ENCODE results near the gene UBE2Q2.
"Not testable (repeated sequence)": the region's sequence is repeated elsewhere in the genome, so short reads cannot be mapped to it uniquely, and the experiment has no call there.

Gene UBE2Q2

DNA sequence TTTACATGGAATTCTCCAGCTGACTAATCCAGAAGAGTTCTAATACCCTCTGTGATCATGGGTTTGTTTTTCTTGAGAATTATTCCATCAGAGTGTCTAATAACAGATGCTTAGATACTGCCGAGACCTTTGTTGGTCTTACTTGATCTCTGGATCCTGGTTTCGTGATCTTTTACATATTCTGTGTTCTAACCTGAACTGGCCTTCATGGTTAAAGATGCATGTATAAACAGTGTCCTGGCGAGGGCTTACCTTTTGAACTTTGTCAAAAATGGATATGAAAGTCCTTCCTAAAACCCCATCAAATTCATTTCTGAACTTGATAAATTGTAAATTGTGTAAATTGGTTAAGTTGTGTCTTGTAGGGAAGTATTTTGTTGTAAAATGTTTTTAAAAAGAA, 24.8 kb downstream of the UBE2Q2 start:
- TF ChIP-seq, protein P1, sequence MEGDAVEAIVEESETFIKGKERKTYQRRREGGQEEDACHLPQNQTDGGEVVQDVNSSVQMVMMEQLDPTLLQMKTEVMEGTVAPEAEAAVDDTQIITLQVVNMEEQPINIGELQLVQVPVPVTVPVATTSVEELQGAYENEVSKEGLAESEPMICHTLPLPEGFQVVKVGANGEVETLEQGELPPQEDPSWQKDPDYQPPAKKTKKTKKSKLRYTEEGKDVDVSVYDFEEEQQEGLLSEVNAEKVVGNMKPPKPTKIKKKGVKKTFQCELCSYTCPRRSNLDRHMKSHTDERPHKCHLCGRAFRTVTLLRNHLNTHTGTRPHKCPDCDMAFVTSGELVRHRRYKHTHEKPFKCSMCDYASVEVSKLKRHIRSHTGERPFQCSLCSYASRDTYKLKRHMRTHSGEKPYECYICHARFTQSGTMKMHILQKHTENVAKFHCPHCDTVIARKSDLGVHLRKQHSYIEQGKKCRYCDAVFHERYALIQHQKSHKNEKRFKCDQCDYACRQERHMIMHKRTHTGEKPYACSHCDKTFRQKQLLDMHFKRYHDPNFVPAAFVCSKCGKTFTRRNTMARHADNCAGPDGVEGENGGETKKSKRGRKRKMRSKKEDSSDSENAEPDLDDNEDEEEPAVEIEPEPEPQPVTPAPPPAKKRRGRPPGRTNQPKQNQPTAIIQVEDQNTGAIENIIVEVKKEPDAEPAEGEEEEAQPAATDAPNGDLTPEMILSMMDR (IDR thresholded peaks at IDR 0.05; ENCODE audit: insufficient read depth, low read depth, low read length, missing control alignments): no peak
- DNase-seq (ENCODE audit: low read depth): no peak
- H3K4me3 ChIP-seq (ENCODE audit: low read length): no peak overlapping the region

DNA sequence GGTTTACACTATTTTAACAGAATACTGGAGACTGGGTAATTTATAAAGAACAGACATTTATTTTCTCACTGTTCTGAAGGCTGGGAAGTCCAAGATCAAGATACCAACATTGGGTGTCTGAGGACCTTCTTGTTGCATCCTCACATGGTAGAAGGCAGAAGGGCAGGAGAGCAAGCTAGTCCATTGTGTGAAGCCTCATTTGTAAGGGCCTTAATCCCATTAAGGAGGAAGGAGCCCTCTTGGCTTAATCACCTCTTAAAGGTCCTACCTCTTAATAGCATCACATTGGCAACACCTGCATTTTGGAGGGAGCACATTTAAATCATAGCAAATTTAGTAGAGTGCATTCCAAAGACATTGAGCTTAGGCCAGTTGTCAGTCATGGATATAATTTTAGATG, 26.2 kb downstream of the UBE2Q2 start:
- TF ChIP-seq, protein P1 (IDR thresholded peaks at IDR 0.05; ENCODE audit: insufficient read depth, low read depth, low read length, missing control alignments): no peak
- no peak overlapping the region for H3K4me3 ChIP-seq (ENCODE audit: low read length)
- DNase-seq (ENCODE audit: low read depth): no peak

DNA sequence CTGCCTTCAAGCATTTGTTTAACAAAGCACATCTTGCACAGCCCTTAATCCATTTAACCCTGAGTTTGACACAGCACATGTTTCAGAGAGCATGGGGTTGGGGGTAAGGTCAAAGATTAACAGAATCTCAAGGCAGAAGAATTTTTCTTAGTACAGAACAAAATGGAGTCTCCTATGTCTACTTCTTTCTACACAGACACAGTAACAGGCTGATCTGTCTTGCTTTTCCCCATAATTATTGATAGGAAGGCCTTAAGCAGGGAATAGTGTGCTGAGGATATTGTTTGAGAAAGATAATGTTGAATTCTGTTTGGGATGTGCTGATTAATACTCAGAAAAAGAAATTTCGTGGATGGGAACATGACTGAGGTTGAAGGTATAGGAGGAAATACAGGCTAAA, 28.3 kb downstream of the UBE2Q2 start:
- not testable (repeated sequence) for DNase-seq (ENCODE audit: low read depth)

DNA sequence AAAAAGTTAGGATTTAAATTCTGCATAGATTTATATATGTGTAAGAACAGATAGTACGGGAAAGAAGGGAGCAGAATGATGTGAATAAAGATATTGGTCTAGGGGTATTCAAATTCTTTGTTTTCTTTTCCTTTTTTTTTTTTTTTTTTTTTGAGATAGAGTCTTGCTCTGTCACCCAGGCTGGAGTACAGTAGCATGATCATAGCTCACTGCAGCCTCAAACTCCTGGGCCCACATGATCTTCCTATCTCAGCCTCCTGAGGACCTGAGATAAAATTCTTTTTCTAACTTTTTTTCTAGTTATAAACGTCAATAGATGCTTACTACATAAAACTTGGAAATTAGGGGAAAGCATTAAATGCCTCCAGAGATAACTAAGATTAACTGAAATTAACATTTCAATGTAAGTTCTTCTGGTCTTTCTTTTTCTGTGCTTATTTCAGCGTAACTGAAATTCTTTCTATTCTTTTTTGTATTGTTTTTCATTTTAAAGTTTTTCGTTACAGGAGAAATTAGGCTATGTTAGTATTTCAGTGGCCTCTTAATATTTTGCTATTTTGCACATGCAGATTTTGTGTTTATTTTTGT, 29.2 kb downstream of the UBE2Q2 start:
- TF ChIP-seq, protein P1 (IDR thresholded peaks at IDR 0.05; ENCODE audit: insufficient read depth, low read depth, low read length, missing control alignments): no peak
- no peak for DNase-seq (ENCODE audit: low read depth)
- H3K4me3 ChIP-seq (ENCODE audit: low read length): no peak overlapping the region

More for the DNA sequence above, 28.3 kb downstream of the UBE2Q2 start:
- not testable (repeated sequence) for H3K4me3 ChIP-seq (ENCODE audit: low read length)

DNA sequence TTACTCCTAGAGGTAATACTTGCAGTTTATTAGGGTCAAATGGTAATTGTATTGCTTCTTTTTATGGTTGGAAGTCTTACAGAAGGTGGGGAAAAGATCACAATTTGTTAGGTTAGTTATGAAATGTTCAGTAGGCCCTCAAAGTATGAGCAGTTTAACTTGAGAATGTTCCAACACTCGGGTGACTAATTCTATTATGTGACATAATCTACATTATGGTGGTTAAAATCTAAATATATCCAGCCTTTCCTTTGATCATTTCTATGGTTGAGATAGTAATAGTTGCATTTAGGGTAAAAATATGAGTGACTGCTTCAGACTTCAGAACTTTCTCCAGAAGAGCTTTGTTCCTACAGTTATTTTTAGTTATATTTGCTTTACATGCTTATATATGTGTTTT, 40.8 kb downstream of the UBE2Q2 start:
- no peak for DNase-seq (ENCODE audit: low read depth)
- TF ChIP-seq, protein P1 (IDR thresholded peaks at IDR 0.05; ENCODE audit: insufficient read depth, low read depth, low read length, missing control alignments): no peak
- no peak overlapping the region for H3K4me3 ChIP-seq (ENCODE audit: low read length)

DNA sequence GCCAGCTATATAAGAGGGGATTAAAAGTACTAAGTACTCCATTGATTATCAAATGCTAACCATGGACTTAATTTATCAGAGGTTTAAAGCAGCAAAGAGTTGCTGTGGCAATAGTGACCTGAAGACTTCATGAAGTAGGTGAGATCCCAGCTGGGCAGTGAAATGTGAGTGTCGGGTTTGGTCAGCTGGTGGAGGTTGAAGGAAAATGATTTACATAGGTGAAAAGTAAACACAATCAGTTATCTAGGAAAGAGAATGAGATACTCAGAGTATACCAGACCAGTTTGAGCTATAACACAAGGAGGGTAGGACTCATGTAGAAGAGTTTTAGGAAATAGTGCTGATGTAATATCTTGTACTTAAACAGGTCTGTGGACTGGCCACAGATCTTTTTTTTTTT, 43.9 kb downstream of the UBE2Q2 start:
- DNase-seq (ENCODE audit: low read depth): no peak
- no peak overlapping the region for H3K4me3 ChIP-seq (ENCODE audit: low read length)
- TF ChIP-seq, protein P1 (IDR thresholded peaks at IDR 0.05; ENCODE audit: insufficient read depth, low read depth, low read length, missing control alignments): no peak

DNA sequence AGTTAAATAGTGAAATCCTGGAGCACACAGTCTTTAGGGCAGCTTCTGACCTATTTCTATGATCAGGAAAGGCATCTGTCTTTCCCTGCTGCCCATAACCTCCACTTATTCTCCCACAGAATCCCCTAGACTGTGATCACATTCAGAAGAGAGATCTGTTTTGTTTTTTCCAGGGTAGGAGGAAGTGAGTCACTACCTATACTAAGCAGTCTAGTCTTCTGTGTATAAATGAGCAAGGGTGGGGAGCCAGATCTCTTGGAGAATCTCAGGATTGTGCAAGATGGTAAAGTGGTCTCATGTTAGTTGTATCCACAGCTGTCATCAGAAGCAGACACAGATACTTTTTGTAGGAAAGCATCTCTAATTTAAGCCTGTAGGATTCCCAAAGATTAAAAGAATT, 48.6 kb downstream of the UBE2Q2 start:
- H3K4me3 ChIP-seq (ENCODE audit: low read length): no peak overlapping the region
- TF ChIP-seq, protein P1 (IDR thresholded peaks at IDR 0.05; ENCODE audit: insufficient read depth, low read depth, low read length, missing control alignments): no peak
- DNase-seq (ENCODE audit: low read depth): peak; percentile 70

Measured in epithelial cell of esophagus (primary cell).